ENCODE measurements around the gene RACGAP1.

DNA sequence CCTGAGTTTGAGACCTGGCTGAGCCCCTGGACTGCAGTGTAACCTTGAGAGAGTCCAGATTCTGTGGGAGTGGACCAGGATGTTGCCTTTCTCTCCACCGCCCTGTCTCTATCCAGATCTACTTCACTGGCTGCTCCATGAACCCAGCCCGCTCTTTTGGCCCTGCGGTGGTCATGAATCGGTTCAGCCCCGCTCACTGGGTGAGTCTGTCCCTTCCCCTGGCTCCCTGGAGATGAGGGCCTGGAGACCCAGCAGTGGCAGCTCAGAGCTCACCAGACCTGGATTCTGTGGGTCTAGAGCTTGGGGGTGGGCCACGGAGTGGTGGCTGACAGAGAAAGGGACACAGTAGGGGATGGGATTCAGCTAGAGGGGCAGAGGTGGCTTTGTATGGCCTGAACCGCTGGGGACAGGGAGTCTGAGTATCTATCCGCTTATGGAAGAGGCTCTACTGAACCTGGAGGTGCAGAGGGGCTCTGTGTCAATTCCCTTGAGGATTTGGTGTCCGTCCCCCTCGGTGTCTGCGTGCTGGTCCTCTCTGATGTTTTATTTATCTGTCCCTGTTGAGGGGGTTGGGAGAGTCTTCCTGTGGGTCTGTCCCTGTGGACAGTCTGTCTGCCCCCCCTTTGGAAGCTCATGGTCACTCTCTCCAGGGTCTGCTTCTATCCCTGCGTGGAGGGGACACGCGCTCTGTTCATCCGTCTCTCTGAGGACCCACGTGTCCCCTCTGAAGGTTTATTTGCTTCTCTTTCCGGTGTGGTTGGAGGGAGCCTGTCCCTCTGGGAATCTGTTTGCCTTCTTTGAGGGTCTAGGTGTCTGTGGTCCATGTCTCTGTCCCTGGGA is 61.1 kb downstream of the RACGAP1 start:
- no peak for TF ChIP-seq POLR2AphosphoS5 (IDR thresholded peaks at IDR 0.05; ENCODE audit: low read depth, low read length)
- no peak for TF ChIP-seq SIN3A (IDR thresholded peaks at IDR 0.05; ENCODE audit: borderline replicate concordance, insufficient read depth, low read length)

Data from PFSK-1 (cell line).